Measurements from ENCODE around the gene KRT81. TPM values are rescaled to one million over a fixed set of nuclear protein-coding genes. Genes with fewer than 3 reads are reported as not detected.

KRT81 gene
- total and polyA plus RNA-seq, 2 of the 4 experiments (the other 2 are of a cell fraction) = under 0.01 to 0.05 TPM

GRCh38 chr12:52271158-52271557 lies 20.2 kb downstream of the KRT81 start:
- ChIA-PET CTCF (no interaction called here), POLR2A (ENCODE audit: unreplicated experiment) (no interaction called here)
- Histone ChIP-seq H3K9me3 (ENCODE audit: control insufficient read depth, insufficient read depth, low read length) (no peaks in the 10 kb centered on the region; the same call in 1 of the 2 replicates), H2AK5ac (ENCODE audit: low read depth, low read length) (0 out of 2 replicates have a peak overlapping the region, but pooled peaks have one; percentile 15), H3K23ac (ENCODE audit: low read depth, low read length) (no peak overlapping the region), H3K36me3 (ENCODE audit: control insufficient read depth, insufficient read depth, low read length) (no peaks in the 10 kb centered on the region), H3K4me2 (ENCODE audit: low read depth, low read length) (no peak overlapping the region), H4K8ac (ENCODE audit: low read depth in 2 of 2, low read length in 2 of 2) (no peak overlapping the region), H2BK15ac (ENCODE audit: low read depth, low read length) (no peak overlapping the region), H3K9me1 (ENCODE audit: insufficient read depth, low read length) (no peaks in the 10 kb centered on the region), H2BK120ac (ENCODE audit: low read depth, low read length) (no peak overlapping the region), H4K20me1 (ENCODE audit: insufficient read depth, low read length) (no peaks in the 10 kb centered on the region), H3K56ac (ENCODE audit: extremely low read depth, insufficient read depth, low read length) (no peak overlapping the region), H2BK5ac (ENCODE audit: low read depth, low read length, poor library complexity, severe bottlenecking) (no peak overlapping the region), H3K4ac (ENCODE audit: low read depth, low read length) (no peak overlapping the region), H3K4me1 (ENCODE audit: control insufficient read depth, insufficient read depth, low read length) (peaks cover 2% of the 10 kb centered on the region), H2AK9ac (replicated peaks; ENCODE audit: low read depth, low read length, poor library complexity) (no peak overlapping the region), H4K5ac (ENCODE audit: low read depth, low read length) (no peak overlapping the region), H3K4me3 (ENCODE audit: insufficient read depth, low read depth, low read length) (no peak overlapping the region), H3K27ac (ENCODE audit: insufficient read depth, low read length) (no peak overlapping the region), H3K27me3 (ENCODE audit: control insufficient read depth, insufficient read depth, low read length) (peaks cover 10% of the 10 kb centered on the region), H4K91ac (ENCODE audit: insufficient read depth, low read depth, low read length) (no peak overlapping the region; the same call in 1 of the 2 replicates), H3K18ac (ENCODE audit: low read depth, low read length) (no peak overlapping the region), H3K14ac (replicated peaks; ENCODE audit: low read depth, low read length) (no peak overlapping the region), H2AFZ (replicated peaks; ENCODE audit: low read length, poor library complexity) (no peak overlapping the region), H2BK20ac (ENCODE audit: low read depth, low read length) (no peak overlapping the region), H3K79me1 (ENCODE audit: low read depth in 1 of 2, low read length in 2 of 2) (no peaks in the 10 kb centered on the region), H3K9ac (ENCODE audit: low read depth, low read length) (no peak overlapping the region)
- in situ Hi-C loops (cut with MboI; ENCODE audit: low sequenced_read_pairs) (no loop called here), intact Hi-C loops (cut with micrococcal nuclease) (no loop called here), dilution Hi-C loops (cut with HindIII; ENCODE audit: low sequenced_read_pairs, unreplicated experiment) (no loop called here)
- ATAC-seq (ENCODE audit: low read depth) (no peak), DNase-seq (peak; percentile 19)
- TF ChIP-seq RFX5 (IDR thresholded peaks at IDR 0.05; ENCODE audit: low read depth, low read length) (no peak), NFE2L2 (IDR thresholded peaks at IDR 0.05; ENCODE audit: low read depth, low read length) (0 out of 2 replicates have a peak, but pooled peaks have one; percentile 12), MAFK (IDR thresholded peaks at IDR 0.05; ENCODE audit: low read depth, low read length) (no peak), MXI1 (IDR thresholded peaks at IDR 0.05; ENCODE audit: borderline replicate concordance, low read depth, low read length) (no peak), RAD21 (IDR thresholded peaks at IDR 0.05; ENCODE audit: low read length) (no peak), CTCF (conservative IDR thresholded peaks at IDR 0.05; ENCODE audit: low read depth, low read length) (no peak), BHLHE40 (IDR thresholded peaks at IDR 0.05; ENCODE audit: low read depth, low read length) (no peak), POLR2A (IDR thresholded peaks at IDR 0.05; ENCODE audit: low read depth, low read length) (no peak), CEBPB (IDR thresholded peaks at IDR 0.05; ENCODE audit: low read depth, low read length) (peak; percentile 74), MAZ (IDR thresholded peaks at IDR 0.05; ENCODE audit: borderline replicate concordance, low read depth, low read length) (no peak), ELK1 (IDR thresholded peaks at IDR 0.05; ENCODE audit: borderline replicate concordance, low read depth, low read length) (no peak), USF2 (IDR thresholded peaks at IDR 0.05; ENCODE audit: low read depth, low read length) (no peak)
- BruUV-seq (replicated peaks) = no TSS peak
- no CpG with 5 or more reads among the region's 1 CpG for WGBS, 2 experiments (ENCODE audit: extremely low coverage in 2 of 2, insufficient read length in 1 of 2)

All from IMR-90 (cell line).